K562 (cell line): ENCODE data around the gene LYAR. TPM values are rescaled to one million over a fixed set of nuclear protein-coding genes. Genes with fewer than 3 reads are reported as not detected.

Experiments used
- CTCF ChIP-seq, 3 experiments: IDR thresholded peaks in 2 of 3; conservative IDR thresholded peaks in 1 of 3; 2 replicates each; pipeline ENCODE4 v1.5.1; 2011 to 2012; ENCODE audit warnings: low read length in 3 of 3, mild to moderate bottlenecking in 3 of 3, control low read depth in 2 of 3, improper control_type of control experiment in 1 of 3, inconsistent platforms in 1 of 3, low read depth in 1 of 3, mixed read lengths in 1 of 3, moderate library complexity in 1 of 3; ENCODE audit not compliant: insufficient read depth in 2 of 3
- E2F8 ChIP-seq: fragments of 450-650 bp; IDR thresholded peaks from 2 replicates; pipeline ENCODE4 v1.7.1; 2018; ENCODE audit warnings: mild to moderate bottlenecking, low read depth; ENCODE audit not compliant: partially characterized antibody
- KLF16 ChIP-seq: IDR thresholded peaks from 2 replicates; pipeline ENCODE4 v1.6.1; 2016; ENCODE audit warnings: antibody characterized with exemption
- MEF2D ChIP-seq: conservative IDR thresholded peaks from 2 replicates; pipeline ENCODE4 v1.6.1; 2016; ENCODE audit warnings: low read depth, missing genetic modification characterization, missing compliant biosample characterization
- PHB2 ChIP-seq: fragments of 450-650 bp; IDR thresholded peaks from 2 replicates; pipeline ENCODE4 v1.6.1; 2017; ENCODE audit warnings: low read depth
- RAD51 ChIP-seq: fragments of 450-650 bp; IDR thresholded peaks from 2 replicates; pipeline ENCODE4 v1.7.1; 2016; ENCODE audit warnings: low read depth, mild to moderate bottlenecking, borderline replicate concordance
- STAT5A ChIP-seq: IDR thresholded peaks from 2 replicates; pipeline ENCODE4 v1.6.1; 2012; ENCODE audit warnings: low read length, inconsistent platforms, borderline replicate concordance
- polyA plus RNA-seq, 8 experiments: library from polyadenylated mRNA; depleted of rRNA in 4 of 8; stranded (reverse) in 5 of 8; unstranded in 3 of 8; fragments of >200 nt; fragmentation: Nextera tagmentation in 2 of 8; fragmentation: Illumina TruSeq in 1 of 8; extraction: Ambion mirVana in 2 of 8; extraction: Trizol in 1 of 8; gene quantifications; 2 replicates each; pipeline versions ENCODE4 v1.2.1 to v1.2.3, GENCODE V29; 2011 to 2014; ENCODE audit warnings: inconsistent platforms in 1 of 8, missing spikeins in 1 of 8
- total RNA-seq, 7 experiments: library from RNA; depleted of rRNA in 6 of 7; stranded (reverse); fragments of >200 nt in 6 of 7; fragmentation: Illumina TruSeq in 2 of 7; extraction: Trizol in 2 of 7; gene quantifications; 2 replicates each; pipeline versions ENCODE4 v1.2.1 to v1.2.3, GENCODE V29; 2011 to 2021; ENCODE audit warnings: low replicate concordance in 1 of 7

LYAR gene
- total and polyA plus RNA-seq, 9 of the 15 experiments (the other 6 are each of a cell fraction or from before 2014, with no cell fraction given) = 28.3 to 172 (median 127) TPM

GRCh38 chr4:4334798-4335520 lies 45.0 kb upstream of the LYAR start (continued):
- TF ChIP-seq STAT5A (no peak), PHB2 (no peak), CTCF (IDR thresholded peaks at IDR 0.05 in 2 of 3, conservative IDR thresholded peaks at IDR 0.05 in 1 of 3; ENCODE audit: insufficient read depth in 2 of 3, low read depth in 1 of 3, low read length in 3 of 3) (peak; percentile 82 to 86 (median 83)), MEF2D (tag) (no peak), KLF16 (0 out of 2 replicates have a peak, but pooled peaks have one; percentile 9), E2F8 (no peak), RAD51 (peak; percentile 36; the same call in 1 of the 2 replicates)
